Lower leg skin (tissue), 3 donors: ENCODE measurements around the gene SLC6A17.

Source experiments
- CTCF ChIP-seq, 3 donors: fragments of 450-650 bp; IDR thresholded peaks; one replicate each; pipeline ENCODE4 v1.5.1; 2016; ENCODE audit warnings: antibody characterized with exemption in 3 of 3, mild to moderate bottlenecking in 3 of 3, moderate library complexity in 2 of 3
- POLR2A ChIP-seq, 2 donors: fragments of 450-650 bp; IDR thresholded peaks; one replicate each; pipeline ENCODE4 v1.6.1; 2016 to 2017; ENCODE audit warnings: antibody characterized with exemption in 2 of 2, mild to moderate bottlenecking in 1 of 2, moderate library complexity in 1 of 2

- TF ChIP-seq CTCF (IDR thresholded peaks at IDR 0.05) (no peak), POLR2A (IDR thresholded peaks at IDR 0.05) (no peak)
These were observed 80.3 kb downstream of the SLC6A17 start for GRCh38 chr1:110230381-110231199.
